Measurements from ENCODE around the gene SLX4IP. TPM values are rescaled to one million over a fixed set of nuclear protein-coding genes. Genes with fewer than 3 reads are reported as not detected.
A peak's percentile ranks its signal among the peaks of the same experiment; 100 is the strongest.
"Not testable (repeated sequence)": the region's sequence is repeated elsewhere in the genome, so short reads cannot be mapped to it uniquely, and the experiment has no call there.

The SLX4IP gene
- total RNA-seq, 1 experiment from 2014 or later: 7.0 TPM

GRCh38 chr20:10573273-10573950, 138.3 kb downstream of the SLX4IP start:
- peak; percentile 77 for DNase-seq (ENCODE audit: low read depth)

- DNase-seq (ENCODE audit: low read depth): no peak
These were observed 138.8 kb downstream of the SLX4IP start for GRCh38 chr20:10573951-10574339.

GRCh38 chr20:10576411-10577090, 141.4 kb downstream of the SLX4IP start:
- DNase-seq (ENCODE audit: low read depth): no peak

- DNase-seq (ENCODE audit: low read depth): no peak
These were observed 142.5 kb downstream of the SLX4IP start for GRCh38 chr20:10577648-10578047.

GRCh38 chr20:10578607-10579006, 143.5 kb downstream of the SLX4IP start:
- peak; percentile 94 for DNase-seq (ENCODE audit: low read depth)

GRCh38 chr20:10579942-10580341, 144.8 kb downstream of the SLX4IP start:
- no peak for DNase-seq (ENCODE audit: low read depth)

GRCh38 chr20:10580700-10581099, 145.6 kb downstream of the SLX4IP start:
- no peak for DNase-seq (ENCODE audit: low read depth)

- DNase-seq (ENCODE audit: low read depth): peak; percentile 97
These were observed 146.7 kb downstream of the SLX4IP start for GRCh38 chr20:10581823-10582222.

GRCh38 chr20:10584371-10584770, 149.3 kb downstream of the SLX4IP start:
- no peak for DNase-seq (ENCODE audit: low read depth)

- no peak for DNase-seq (ENCODE audit: low read depth)
These were observed 150.2 kb downstream of the SLX4IP start for GRCh38 chr20:10585308-10585707.

- DNase-seq (ENCODE audit: low read depth): no peak
These were observed 151.2 kb downstream of the SLX4IP start for GRCh38 chr20:10586296-10586695.

GRCh38 chr20:10590446-10590845, 155.3 kb downstream of the SLX4IP start:
- not testable (repeated sequence) for DNase-seq (ENCODE audit: low read depth)

- DNase-seq (ENCODE audit: low read depth): no peak
These were observed 156.0 kb downstream of the SLX4IP start for GRCh38 chr20:10590950-10591671.

GRCh38 chr20:10591946-10592521, 156.9 kb downstream of the SLX4IP start:
- peak; percentile 67 for DNase-seq (ENCODE audit: low read depth)

GRCh38 chr20:10594296-10594868, 159.3 kb downstream of the SLX4IP start:
- DNase-seq (ENCODE audit: low read depth): peak; percentile 91

GRCh38 chr20:10595266-10595665, 160.2 kb downstream of the SLX4IP start:
- DNase-seq (ENCODE audit: low read depth): no peak

- no peak for DNase-seq (ENCODE audit: low read depth)
These were observed 160.9 kb downstream of the SLX4IP start for GRCh38 chr20:10595985-10596384.

GRCh38 chr20:10596710-10597121, 161.6 kb downstream of the SLX4IP start:
- peak; percentile 90 for DNase-seq (ENCODE audit: low read depth)

- DNase-seq (ENCODE audit: low read depth): no peak
These were observed 162.5 kb downstream of the SLX4IP start for GRCh38 chr20:10597637-10598036.

GRCh38 chr20:10602221-10602871, 167.2 kb downstream of the SLX4IP start:
- no peak for DNase-seq (ENCODE audit: low read depth)

- no peak for DNase-seq (ENCODE audit: low read depth)
These were observed 168.3 kb downstream of the SLX4IP start for GRCh38 chr20:10603378-10603777.

Measured in LHCN-M2 (cell line).